Fibroblast of skin of right biceps (primary cell): ENCODE data around the gene B3GNT8.
"Not testable (repeated sequence)": the region's sequence is repeated elsewhere in the genome, so short reads cannot be mapped to it uniquely, and the experiment has no call there.

Source experiments
- DNase-seq: peaks from one replicate; pipeline ENCODE4 v3.0.0-alpha.2; 2013

Gene B3GNT8

DNA sequence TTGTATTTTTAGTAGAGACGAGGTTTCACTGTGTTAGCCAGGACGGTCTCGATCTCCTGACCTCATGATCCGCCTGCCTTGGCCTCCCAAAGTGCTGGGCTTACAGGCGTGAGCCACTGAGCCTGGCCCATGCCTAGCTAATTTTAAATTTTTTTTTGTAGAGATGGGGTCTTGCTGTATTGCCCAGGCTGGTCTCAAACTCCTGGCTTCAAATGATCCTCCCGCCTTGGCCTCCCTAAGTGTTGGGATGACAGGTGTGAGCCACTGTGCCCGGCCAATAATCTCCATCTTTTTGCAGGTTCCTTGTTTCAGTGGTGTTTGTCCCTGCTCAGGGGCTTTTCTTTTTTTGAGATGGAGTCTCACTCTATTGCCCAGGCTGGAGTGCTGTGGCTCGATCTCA, 45.6 kb downstream of the B3GNT8 start:
- DNase-seq, result not testable (repeated sequence)

DNA sequence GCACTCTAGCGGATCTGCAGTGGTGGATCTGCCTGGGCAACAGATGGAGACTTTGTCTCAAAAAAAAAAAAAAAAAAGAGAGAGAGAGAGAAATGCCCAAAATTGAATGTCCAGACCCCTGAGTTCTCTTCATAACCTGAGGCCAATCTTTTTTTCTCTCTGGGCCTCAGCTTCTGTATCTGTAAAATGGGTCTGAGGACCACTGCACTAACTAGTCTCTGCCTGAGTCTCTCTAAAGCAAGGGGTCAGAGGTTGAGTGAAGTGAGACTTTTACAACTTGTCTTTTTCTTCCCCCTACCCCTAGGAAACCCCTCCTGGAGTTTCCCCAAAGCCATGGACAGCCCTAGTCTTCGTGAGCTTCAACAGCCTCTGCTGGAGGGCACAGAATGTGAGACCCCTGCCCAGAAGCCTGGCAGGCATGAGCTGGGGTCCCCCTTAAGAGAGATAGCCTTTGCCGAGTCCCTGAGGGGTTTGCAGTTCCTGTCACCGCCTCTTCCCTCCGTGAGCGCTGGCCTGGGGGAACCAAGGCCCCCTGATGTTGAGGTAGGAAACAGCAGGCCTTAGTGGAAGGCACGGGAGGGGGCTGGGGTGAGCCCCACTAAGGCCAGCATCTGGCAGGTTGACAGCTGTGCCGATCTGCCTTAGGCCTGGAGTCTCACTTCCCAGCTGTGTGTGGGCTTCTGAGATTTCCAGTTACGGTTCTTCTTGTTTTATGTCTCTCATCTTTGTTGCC, 49.0 kb downstream of the B3GNT8 start:
- DNase-seq, result peak; percentile 29

DNA sequence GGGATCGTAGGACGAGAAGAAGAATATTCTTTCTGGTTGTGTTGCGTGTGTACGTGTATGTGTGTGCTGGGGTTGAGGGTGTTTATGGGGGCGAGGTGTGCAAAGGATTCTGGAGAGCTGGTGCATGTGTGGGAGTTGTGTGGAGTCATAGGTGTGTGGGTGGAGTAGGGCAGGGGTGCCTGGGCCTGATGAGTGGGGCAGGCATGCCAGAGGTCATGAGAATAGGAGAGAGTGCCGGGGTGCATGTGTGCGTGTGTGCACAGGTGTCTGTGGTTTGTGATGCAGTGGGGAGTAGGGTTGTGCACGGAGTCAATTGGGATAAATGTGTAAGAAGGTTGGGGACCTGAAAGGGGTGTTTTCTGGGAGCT, 50.2 kb downstream of the B3GNT8 start:
- no peak for DNase-seq

DNA sequence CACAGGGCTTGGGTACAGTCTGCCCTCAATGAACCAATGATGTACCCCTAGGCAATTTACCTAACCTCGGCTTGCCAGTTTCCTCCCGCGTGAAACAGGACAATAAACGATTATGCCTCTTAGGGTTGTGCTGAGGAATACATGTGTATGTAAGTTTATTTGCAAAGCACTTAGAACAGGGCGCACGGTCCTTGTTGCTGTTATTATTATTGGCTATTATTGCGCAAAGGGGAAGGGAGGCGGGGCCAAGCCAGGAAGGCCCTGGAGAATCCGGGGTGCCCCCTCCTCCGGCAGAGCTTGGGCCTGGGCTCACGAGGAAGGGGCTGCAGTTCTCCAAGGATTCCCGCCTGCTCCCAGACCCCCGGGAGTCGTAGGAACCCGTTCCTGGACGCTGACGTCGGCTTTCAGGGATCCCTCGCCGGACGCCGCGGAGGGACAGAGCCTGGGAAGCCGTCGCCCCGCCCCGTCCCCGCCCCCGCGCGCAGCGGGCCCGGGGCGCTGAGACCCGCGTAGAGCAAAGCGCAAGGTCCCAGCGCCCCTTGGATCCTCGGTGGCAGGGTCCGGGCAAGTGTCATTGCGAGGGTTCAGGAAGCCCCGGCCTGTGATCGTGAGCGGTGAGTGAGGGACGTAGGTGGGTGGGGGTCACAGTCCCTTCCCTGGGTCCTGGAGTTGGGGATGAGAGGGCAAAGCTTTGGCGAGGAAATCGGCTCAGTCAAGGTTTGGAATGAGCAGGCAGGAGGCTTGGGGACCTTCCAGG, 50.8 kb downstream of the B3GNT8 start, which contains the start of gene TMEM91:
TMEM91 (plus strand) TSS at position 293 of the 757 bp plus-strand sequence. CDS start 1,777 bp downstream, outside the sequence.
- peak; percentile 14 for DNase-seq
